ENCODE measurements around the gene ZNF697.

The ZNF697 gene

GRCh38 chr1:119602169-119602568, 45.9 kb downstream of the ZNF697 start:
- no peak overlapping the region for H3K4me3 ChIP-seq (replicated peaks; ENCODE audit: low read depth, low read length)
- TF ChIP-seq, protein P1, sequence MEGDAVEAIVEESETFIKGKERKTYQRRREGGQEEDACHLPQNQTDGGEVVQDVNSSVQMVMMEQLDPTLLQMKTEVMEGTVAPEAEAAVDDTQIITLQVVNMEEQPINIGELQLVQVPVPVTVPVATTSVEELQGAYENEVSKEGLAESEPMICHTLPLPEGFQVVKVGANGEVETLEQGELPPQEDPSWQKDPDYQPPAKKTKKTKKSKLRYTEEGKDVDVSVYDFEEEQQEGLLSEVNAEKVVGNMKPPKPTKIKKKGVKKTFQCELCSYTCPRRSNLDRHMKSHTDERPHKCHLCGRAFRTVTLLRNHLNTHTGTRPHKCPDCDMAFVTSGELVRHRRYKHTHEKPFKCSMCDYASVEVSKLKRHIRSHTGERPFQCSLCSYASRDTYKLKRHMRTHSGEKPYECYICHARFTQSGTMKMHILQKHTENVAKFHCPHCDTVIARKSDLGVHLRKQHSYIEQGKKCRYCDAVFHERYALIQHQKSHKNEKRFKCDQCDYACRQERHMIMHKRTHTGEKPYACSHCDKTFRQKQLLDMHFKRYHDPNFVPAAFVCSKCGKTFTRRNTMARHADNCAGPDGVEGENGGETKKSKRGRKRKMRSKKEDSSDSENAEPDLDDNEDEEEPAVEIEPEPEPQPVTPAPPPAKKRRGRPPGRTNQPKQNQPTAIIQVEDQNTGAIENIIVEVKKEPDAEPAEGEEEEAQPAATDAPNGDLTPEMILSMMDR (IDR thresholded peaks at IDR 0.05; ENCODE audit: low read depth, low read length, missing control alignments): no peak
- no peak for DNase-seq (ENCODE audit: extremely low read depth, low read depth)

- TF ChIP-seq, protein P1 (IDR thresholded peaks at IDR 0.05; ENCODE audit: low read depth, low read length, missing control alignments): no peak
- DNase-seq (ENCODE audit: extremely low read depth, low read depth): no peak
- H3K4me3 ChIP-seq (replicated peaks; ENCODE audit: low read depth, low read length): no peak overlapping the region
These were observed 47.1 kb downstream of the ZNF697 start for GRCh38 chr1:119600976-119601375.

DNA sequence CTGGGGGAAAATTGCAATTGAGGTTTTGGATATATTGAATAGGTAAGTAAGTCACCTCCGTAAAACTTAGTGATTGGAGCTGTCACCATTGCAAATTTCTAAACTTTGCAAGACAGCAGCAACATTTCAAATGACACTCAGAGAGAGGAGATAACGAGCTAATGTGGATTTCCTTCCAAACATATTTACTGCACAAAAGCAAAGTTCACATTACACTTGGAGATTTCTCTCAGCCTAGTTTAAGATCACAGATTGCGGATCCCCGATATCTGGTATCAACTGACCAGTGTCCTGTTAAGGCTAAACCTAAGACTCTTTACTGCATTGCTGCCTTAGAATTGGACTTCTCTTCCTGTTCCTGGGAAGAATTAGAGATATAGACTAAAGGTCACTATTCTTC, 47.5 kb downstream of the ZNF697 start:
- TF ChIP-seq, protein P1 (IDR thresholded peaks at IDR 0.05; ENCODE audit: low read depth, low read length, missing control alignments): no peak
- no peak overlapping the region for H3K4me3 ChIP-seq (replicated peaks; ENCODE audit: low read depth, low read length)
- DNase-seq (ENCODE audit: extremely low read depth, low read depth): no peak

DNA sequence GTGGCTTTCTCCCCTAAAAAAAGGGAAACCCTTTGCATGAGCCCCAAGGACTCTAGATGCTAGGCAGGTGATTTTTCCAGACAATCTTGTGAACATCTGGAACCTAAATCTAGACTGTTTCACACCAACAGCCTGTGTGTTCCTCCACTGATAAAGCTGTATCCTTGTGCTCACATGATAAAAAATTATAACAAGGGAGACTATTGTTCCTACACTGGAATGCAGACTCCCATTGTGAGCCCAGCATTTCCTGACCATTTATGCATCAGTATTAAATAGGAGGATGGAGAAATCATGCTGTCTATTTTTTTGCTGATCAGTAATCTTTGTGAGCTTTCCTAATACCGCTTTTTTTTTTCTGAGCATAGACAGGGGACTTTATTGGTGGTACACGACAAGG, 52.5 kb downstream of the ZNF697 start:
- TF ChIP-seq, protein P1 (IDR thresholded peaks at IDR 0.05; ENCODE audit: low read depth, low read length, missing control alignments): no peak

GRCh38 chr1:119595168-119595567, 52.9 kb downstream of the ZNF697 start:
- TF ChIP-seq, protein P1 (IDR thresholded peaks at IDR 0.05; ENCODE audit: low read depth, low read length, missing control alignments): no peak
- no peak for DNase-seq (ENCODE audit: extremely low read depth, low read depth)
- H3K4me3 ChIP-seq (replicated peaks; ENCODE audit: low read depth, low read length): no peak overlapping the region

More for the DNA sequence above, 52.5 kb downstream of the ZNF697 start:
- DNase-seq (ENCODE audit: extremely low read depth, low read depth): no peak
- no peak overlapping the region for H3K4me3 ChIP-seq (replicated peaks; ENCODE audit: low read depth, low read length)

- H3K4me3 ChIP-seq (replicated peaks; ENCODE audit: low read depth, low read length): no peak overlapping the region
- TF ChIP-seq, protein P1 (IDR thresholded peaks at IDR 0.05; ENCODE audit: low read depth, low read length, missing control alignments): no peak
- DNase-seq (ENCODE audit: extremely low read depth, low read depth): no peak
These were observed 53.7 kb downstream of the ZNF697 start for GRCh38 chr1:119594376-119594775.

DNA sequence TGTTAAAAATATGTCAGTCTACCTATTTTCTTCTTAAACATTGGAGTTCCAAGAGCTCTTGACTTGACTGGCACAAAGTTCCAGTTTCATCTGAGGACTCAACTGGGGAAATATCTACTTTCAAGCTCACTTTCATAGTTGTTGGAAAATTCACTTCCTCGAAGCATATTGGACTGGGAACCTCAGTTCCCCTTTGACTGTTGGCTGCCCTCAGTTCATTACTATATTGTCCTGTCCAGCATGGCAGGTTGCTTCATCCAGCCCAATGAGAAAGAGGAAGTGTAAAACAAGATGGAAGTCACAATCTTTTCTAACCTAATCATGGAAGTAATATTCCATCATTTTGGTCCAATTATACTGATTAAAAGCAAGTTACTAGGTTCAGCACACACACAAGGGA, 54.3 kb downstream of the ZNF697 start:
- TF ChIP-seq, protein P1 (IDR thresholded peaks at IDR 0.05; ENCODE audit: low read depth, low read length, missing control alignments): no peak
- DNase-seq (ENCODE audit: extremely low read depth, low read depth): no peak
- H3K4me3 ChIP-seq (replicated peaks; ENCODE audit: low read depth, low read length): no peak overlapping the region

Measured in HFF-Myc (cell line).